Measurements from ENCODE around the gene RNF111.

DNA sequence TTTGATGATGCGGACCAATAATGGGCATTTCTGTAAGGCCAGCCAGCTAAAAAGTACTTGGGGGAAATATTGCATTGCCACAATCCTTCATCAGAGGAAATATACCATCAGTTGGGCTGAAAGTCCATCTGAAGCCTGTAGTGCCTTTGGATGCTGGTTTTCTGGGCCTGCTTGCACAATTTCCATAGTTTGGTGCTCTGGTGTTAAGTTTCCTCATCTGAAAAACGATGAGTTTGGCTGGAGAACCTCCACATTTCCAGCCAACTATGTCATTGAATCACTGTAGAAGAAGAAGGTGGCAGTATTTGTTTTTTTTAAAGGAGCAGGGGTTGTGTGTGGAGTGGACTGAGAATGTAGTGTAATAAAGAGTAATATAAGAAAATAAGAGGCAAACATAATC, 127.6 kb downstream of the RNF111 start:
- TF ChIP-seq, protein P1, sequence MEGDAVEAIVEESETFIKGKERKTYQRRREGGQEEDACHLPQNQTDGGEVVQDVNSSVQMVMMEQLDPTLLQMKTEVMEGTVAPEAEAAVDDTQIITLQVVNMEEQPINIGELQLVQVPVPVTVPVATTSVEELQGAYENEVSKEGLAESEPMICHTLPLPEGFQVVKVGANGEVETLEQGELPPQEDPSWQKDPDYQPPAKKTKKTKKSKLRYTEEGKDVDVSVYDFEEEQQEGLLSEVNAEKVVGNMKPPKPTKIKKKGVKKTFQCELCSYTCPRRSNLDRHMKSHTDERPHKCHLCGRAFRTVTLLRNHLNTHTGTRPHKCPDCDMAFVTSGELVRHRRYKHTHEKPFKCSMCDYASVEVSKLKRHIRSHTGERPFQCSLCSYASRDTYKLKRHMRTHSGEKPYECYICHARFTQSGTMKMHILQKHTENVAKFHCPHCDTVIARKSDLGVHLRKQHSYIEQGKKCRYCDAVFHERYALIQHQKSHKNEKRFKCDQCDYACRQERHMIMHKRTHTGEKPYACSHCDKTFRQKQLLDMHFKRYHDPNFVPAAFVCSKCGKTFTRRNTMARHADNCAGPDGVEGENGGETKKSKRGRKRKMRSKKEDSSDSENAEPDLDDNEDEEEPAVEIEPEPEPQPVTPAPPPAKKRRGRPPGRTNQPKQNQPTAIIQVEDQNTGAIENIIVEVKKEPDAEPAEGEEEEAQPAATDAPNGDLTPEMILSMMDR (IDR thresholded peaks at IDR 0.05 in 4 of 5, conservative IDR thresholded peaks at IDR 0.05 in 1 of 5) = no peak
- TF ChIP-seq POLR2A (IDR thresholded peaks at IDR 0.05) = no peak
